Stromal cell of bone marrow (primary cell): ENCODE results near the gene RAB38.

Experiments used
- DNase-seq: peaks from one replicate; pipeline ENCODE4 v3.0.0-alpha.2; 2012; ENCODE audit warnings: low read depth

RAB38 gene

DNA sequence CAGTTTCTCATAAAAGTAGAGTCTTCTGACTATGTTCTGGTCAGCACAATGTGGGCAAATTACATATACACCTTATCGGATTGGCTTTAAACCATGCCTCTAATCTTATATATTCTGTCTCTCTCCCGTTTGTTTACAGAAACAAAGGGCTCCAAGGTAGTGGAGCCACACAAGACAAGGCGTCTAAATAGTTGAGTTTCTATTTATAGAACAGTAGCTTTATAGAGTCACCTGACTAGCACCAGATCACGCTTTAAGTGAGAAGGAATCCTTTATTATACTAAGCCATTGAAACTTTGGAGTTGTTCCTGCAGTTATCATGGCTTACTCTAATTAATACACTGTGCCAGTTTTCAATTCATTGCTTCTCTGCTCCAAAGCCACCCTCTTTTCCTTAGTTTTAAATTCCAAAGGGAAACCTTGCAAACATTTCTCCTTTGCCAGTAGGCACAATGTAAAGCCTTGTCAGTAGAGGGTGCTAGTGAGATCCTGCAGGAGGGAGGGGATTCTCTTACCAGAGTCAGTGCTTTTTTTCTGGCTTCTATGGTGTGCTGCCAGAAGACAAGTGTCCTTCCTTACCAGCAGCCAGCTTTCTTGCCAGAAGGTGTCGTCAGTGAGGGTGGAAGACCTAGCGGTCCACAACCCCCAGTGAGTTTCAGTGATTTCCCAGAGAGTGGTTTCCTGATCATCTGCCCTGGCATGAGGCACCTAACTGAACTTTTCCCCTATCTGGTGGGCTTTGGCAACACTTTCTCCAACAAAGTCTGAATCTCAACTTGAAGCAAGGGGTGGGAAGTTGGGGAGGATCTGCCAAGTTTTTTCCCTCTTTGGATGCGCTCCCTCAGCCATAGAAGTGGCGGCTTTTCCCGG, 71.7 kb downstream of the RAB38 start:
- DNase-seq, result no peak

DNA sequence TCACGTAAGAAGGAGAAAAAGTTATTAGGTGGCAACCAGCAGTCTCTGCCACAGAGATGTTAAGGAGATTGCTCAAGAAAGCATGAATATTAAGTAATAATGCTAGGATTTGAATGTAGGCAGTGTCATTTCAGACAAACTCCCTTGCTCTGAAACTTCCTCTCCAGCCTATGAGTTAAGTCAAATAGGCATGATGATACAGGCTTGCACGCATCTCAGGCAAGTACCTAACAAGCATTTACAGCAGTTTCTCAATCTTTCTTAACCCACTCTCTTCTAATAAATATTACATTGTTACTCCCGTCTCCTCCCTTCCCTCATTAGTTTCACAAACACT, 72.7 kb downstream of the RAB38 start:
- DNase-seq, result no peak

DNA sequence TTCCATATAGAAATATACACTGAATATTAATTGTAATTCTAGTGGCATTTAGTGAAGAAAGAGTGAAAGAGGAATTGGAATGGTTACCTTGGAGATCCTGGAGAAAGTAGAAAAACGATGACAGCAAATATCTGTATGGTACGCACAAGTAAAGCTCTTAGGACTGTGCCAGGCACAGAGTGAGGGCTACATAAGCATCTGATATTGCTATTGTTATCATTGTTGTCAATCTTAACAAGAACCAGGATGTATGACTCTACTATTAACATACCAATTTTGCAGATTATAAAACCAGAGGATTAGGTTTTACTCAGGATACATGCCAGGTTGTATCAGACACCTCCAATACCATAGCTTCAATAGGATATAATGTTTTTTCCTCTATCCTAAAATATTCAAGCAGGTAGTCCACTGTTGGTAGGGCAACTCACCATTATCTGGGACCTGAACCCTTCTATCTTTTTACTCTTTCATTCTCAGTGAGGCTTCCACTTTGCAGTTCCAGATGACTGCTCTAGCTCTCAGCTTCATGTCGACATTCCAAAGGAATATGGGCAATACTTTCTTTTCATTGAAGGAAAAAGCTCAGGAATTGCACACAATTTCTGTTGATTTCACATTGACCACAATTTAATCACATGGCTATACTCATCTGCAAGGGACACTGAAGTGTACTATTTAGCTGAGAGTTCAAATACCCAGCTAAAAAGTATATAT, 73.2 kb downstream of the RAB38 start:
- no peak for DNase-seq

DNA sequence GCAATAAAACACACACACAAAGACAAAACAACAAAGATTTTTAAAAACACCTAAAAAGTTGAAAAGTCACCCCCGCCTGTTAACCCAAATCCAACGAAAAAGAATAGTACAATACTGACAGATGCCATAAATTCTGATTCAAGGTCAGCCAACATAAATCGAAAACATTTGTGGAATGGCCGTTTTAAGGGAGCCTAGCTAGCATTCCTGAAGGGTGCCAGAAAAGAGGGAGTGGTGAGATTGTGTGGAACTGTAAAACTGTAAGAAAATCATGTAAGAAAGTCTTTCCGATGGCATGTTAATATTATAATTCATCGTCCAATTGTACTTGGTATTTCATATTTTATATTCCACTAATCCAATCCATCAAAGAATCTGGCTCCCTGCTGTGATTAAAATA, 75.1 kb downstream of the RAB38 start:
- no peak for DNase-seq

DNA sequence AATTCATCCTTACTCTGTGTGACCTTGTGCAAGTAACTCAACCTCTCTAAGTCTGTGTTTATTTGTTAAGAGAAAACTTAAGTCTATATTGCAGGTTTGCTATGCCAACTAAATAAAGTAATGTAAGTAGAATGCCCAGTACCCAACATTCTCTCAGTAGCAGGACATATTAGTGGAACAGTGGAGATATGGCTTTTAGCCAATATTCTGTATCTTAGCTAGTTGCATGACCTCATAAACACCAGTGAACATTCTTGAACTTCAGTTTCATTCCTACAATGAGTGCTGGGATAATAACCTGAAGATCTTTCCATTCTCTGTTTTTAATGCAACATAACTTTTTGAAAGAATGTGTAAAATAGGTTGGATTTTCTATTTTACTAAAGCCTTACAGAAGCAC, 77.0 kb downstream of the RAB38 start:
- no peak for DNase-seq

DNA sequence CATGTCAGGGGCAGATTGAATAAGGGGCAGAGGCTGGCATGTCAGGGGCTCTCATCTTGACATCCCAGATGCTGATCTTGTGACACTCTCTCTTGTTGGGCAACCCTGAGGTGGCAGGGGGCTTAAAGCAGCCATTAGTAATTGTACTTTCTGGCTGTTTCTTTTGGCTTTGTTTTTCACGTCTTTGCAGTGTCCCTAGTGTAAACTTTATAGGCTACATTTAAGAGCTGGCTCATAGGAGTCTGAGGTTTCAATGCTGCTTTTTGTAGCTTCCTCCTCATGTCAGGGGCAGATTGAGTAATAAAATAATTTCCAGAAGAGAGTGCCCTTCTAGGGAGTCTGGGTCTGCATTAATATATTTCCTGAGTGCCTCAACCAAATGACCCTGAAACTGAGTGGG, 86.1 kb downstream of the RAB38 start:
- peak; percentile 2 for DNase-seq

DNA sequence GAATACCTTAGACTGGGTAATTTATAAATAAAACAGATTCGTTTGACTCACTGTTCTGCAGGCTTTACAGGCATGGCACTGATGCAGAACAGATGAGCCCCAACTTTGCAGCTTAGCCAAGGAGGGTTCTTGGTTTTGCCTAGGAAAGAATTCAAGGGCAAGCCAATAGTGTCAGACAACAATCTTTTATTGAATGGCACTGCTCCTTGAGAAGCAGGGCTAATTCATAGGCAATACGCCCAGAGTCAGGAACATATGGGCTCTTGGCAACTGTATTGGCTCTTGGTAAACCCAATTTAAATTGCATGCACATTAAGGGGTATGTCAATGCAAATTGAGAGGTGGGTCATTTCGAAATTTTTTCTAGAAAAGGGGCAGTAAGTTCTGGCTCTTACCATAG, 87.9 kb downstream of the RAB38 start:
- no peak for DNase-seq

DNA sequence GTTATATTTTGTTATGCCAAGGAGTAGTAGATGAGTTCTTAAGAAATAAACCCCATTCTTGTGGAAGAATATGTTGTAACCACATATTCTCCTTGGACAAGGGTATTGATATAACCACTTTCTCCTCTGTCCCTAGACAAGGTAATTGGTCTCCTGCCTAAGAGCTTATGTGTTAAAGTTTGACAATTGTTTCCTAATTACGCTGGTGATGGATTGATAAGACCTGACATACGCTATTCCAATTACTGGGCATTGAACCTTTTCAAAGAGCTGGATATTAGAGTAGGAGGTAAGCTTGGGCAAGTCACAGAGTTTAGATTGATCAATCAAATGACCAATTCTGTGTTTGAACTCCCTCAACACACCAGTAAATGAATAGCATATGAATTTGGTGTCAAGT, 88.9 kb downstream of the RAB38 start:
- DNase-seq, result no peak

DNA sequence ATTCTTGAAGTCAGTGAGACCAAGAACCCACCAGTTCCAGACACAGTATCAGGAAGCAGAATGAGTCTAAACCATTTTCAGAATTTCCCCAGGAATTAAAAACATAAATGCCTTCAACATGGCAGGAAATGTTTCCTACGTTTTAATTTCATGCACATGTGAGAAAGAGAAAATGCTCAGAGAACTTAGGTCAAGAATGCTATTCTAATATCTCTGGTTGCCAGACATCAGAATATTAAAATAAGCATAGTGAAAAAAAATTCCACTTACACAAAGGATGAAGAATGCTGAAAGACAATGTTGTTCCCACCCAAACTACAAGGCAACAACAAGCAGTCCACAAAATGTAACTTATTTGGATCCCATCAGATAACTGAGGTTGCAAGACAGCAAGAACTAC, 104.8 kb downstream of the RAB38 start:
- no peak for DNase-seq

DNA sequence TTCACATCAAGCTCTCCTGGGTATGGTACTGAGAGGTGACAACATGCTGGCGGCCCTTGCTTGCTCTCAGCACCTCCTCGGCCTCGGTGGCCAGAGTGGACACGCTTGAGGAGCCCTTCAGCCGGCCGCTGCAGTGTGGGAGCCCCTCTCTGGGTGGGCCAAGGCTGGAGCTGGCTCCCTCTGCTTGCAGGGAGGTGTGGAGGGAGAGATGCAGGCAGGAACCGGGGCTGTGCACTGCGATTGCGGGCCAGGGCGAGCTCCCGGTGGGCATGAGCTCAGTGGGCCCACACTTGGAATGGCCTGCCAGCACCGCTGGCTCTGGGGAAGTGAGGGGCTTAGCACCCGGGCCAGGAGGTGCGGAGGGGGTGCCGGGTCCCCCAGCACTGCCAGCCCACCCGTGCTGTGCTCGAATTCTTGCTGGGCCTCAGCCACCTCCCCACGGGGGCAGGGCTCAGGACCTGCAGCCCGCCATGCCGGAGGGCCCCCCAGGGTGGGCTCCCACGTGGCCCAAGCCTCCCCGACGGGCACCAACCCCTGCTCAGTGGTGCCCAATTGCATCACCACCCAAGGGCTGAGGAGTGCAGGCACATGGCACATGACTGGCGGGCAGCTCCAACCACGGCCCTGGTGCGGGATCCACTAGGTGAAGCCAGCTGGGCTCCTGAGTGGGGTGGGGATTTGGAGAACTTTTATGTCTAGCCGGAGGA, 106.2 kb downstream of the RAB38 start:
- no peak for DNase-seq

DNA sequence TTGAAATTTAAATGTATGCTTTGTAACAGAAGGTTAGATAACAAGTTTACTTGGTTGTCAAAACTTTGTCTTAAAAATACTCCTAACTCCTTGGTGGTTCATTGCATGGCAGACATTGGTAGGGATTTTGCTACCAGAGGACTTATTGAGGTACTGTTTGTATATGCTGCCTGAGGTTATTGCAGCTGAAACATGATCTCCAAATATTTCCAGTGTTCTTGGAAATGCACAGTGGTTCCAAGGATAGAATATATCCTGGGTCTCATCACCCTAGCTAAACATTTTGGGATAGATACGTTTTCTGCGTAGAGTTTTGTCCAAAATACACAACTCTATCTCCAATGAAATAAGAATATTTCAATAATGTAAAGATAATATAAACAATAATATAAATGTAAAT, 109.2 kb downstream of the RAB38 start:
- no peak for DNase-seq

DNA sequence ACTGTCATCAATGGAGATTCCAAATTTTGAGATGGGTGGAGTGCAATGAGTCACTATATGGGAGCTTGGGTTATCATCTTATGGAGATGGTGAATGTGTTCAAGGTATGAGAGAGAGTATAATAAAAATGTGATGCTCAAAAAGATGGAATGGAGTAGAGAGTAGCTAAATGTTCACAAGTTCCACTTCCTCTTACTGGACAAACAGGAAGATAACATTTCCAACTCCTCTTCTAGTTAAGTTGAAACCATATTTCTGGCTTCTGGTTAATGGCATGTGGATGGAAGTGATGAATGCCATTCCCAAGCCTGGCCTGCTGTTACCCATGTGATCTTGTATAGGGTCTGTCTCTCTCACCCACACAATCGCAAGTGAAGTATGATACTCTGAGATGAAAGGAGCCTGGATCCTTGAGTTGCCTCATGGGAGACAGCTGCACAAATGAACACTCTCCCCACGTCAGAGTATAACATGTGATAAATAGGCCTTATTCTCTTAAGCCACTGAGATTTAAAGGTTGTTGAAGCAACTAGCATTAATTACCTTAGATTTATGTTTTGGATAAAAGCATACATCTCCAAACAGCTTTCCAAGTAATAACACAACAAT, 111.0 kb downstream of the RAB38 start:
- DNase-seq, result no peak
